Common myeloid progenitor, CD34-positive (primary cell): ENCODE results near the gene VTA1.
"Not testable (repeated sequence)": the region's sequence is repeated elsewhere in the genome, so short reads cannot be mapped to it uniquely, and the experiment has no call there.

Experiments used
- CTCF ChIA-PET: fragments of 350-600 bp; sonication (Branson Sonifier 250); formaldehyde crosslinking; loops from one replicate; lab custom pipeline; 2021; ENCODE audit warnings: antibody characterized with exemption; lab: Charles Lee
- POLR2A ChIA-PET: fragments of 350-600 bp; sonication (Branson Sonifier 250); formaldehyde crosslinking; loops from one replicate; lab custom pipeline; 2021; ENCODE audit warnings: antibody characterized with exemption; lab: Charles Lee
- DNase-seq, 3 donors: peaks; one replicate each; pipeline versions ENCODE4 v3.0.0 to v3.0.0-alpha.2; 2013
- H3K27ac ChIP-seq, 2 experiments: 1 replicate in 1 of 2; 2 replicates in 1 of 2; pipeline ENCODE4 v1.7.0; 2013; ENCODE audit warnings: inconsistent platforms in 2 of 2, low read length in 2 of 2, mild to moderate bottlenecking in 2 of 2, low read depth in 1 of 2, moderate library complexity in 1 of 2; ENCODE audit not compliant: severe bottlenecking in 2 of 2, insufficient read depth in 1 of 2, poor library complexity in 1 of 2
- H3K27me3 ChIP-seq, 5 experiments: replicated peaks in 2 of 5; 1 replicate in 3 of 5; 2 replicates in 2 of 5; pipeline versions ENCODE4 v1.6.1 to v1.7.0; 2013; ENCODE audit warnings: low read length in 4 of 5, mild to moderate bottlenecking in 2 of 5, moderate library complexity in 2 of 5, inconsistent platforms in 1 of 5; ENCODE audit not compliant: insufficient read depth in 5 of 5, control insufficient read depth in 4 of 5
- H3K36me3 ChIP-seq, 4 experiments: 1 replicate in 2 of 4; 2 replicates in 2 of 4; pipeline versions ENCODE4 v1.6.1 to v1.7.0; 2013; ENCODE audit warnings: low read length in 3 of 4, control low read depth in 1 of 4, mild to moderate bottlenecking in 1 of 4; ENCODE audit not compliant: control insufficient read depth in 4 of 4, insufficient read depth in 4 of 4
- H3K4me1 ChIP-seq, 4 experiments: 1 replicate in 3 of 4; 2 replicates in 1 of 4; pipeline versions ENCODE4 v1.6.1 to v1.7.1; 2013; ENCODE audit warnings: low read length in 3 of 4, mild to moderate bottlenecking in 3 of 4, control low read depth in 1 of 4, inconsistent platforms in 1 of 4, moderate library complexity in 1 of 4; ENCODE audit not compliant: control insufficient read depth in 4 of 4, insufficient read depth in 4 of 4; ENCODE audit errors: control extremely low read depth in 1 of 4
- H3K4me3 ChIP-seq, 7 experiments: 1 replicate in 4 of 7; 2 replicates in 3 of 7; pipeline versions ENCODE4 v1.5.1 to v1.7.0; 2013; ENCODE audit warnings: mild to moderate bottlenecking in 7 of 7, low read length in 6 of 7, moderate library complexity in 6 of 7, inconsistent platforms in 2 of 7, low read depth in 2 of 7, control low read depth in 1 of 7; ENCODE audit not compliant: insufficient read depth in 4 of 7, control insufficient read depth in 1 of 7; ENCODE audit errors: extremely low read depth in 1 of 7
- H3K9me3 ChIP-seq, 5 experiments: 1 replicate in 4 of 5; 2 replicates in 1 of 5; pipeline versions ENCODE4 v1.6.1 to v1.7.1; 2013; ENCODE audit warnings: low read length in 4 of 5, mild to moderate bottlenecking in 2 of 5, inconsistent platforms in 1 of 5, low read depth in 1 of 5, moderate library complexity in 1 of 5; ENCODE audit not compliant: control insufficient read depth in 4 of 5, insufficient read depth in 2 of 5; ENCODE audit errors: control extremely low read depth in 1 of 5
- WGBS: methylation state at CpG from one replicate; pipeline ENCODE4 v1.1.5; 2013; ENCODE audit not compliant: insufficient coverage; 5-methylcytosine and 5-hydroxymethylcytosine counted together

The VTA1 gene

GRCh38 chr6:142226731-142227130 is 79.7 kb downstream of the VTA1 start:
- peaks cover 0 to 8% (median 0%) of the 10 kb centered on the region in 5 experiments for H3K9me3 ChIP-seq
- no peaks in the 10 kb centered on the region for H3K36me3 ChIP-seq
- no peaks in the 10 kb centered on the region for H3K4me1 ChIP-seq
- no peak for DNase-seq
- 100% methylated on average over 4 of the region's 4 CpGs for WGBS
- ChIA-PET CTCF (no interaction called here), POLR2A (no interaction called here)
- no peaks in the 10 kb centered on the region for H3K27me3 ChIP-seq
- H3K27ac ChIP-seq = no peak overlapping the region
- H3K4me3 ChIP-seq = no peak overlapping the region

GRCh38 chr6:142229518-142230270 is 82.6 kb downstream of the VTA1 start:
- CTCF ChIA-PET = interaction anchor here (1.2 to 4.7 kb wide), 2 partner anchors 74 to 159 kb away, joined by 4 to 43 read pairs; no protein-coding TSS in a partner anchor
- H3K4me1 ChIP-seq, DNase-seq, H3K9me3 ChIP-seq, H3K36me3 ChIP-seq, H3K4me3 ChIP-seq, POLR2A ChIA-PET, H3K27ac ChIP-seq, H3K27me3 ChIP-seq: not testable (repeated sequence)
- WGBS = 100% methylated on average over 1 of the region's 6 CpGs

DNA sequence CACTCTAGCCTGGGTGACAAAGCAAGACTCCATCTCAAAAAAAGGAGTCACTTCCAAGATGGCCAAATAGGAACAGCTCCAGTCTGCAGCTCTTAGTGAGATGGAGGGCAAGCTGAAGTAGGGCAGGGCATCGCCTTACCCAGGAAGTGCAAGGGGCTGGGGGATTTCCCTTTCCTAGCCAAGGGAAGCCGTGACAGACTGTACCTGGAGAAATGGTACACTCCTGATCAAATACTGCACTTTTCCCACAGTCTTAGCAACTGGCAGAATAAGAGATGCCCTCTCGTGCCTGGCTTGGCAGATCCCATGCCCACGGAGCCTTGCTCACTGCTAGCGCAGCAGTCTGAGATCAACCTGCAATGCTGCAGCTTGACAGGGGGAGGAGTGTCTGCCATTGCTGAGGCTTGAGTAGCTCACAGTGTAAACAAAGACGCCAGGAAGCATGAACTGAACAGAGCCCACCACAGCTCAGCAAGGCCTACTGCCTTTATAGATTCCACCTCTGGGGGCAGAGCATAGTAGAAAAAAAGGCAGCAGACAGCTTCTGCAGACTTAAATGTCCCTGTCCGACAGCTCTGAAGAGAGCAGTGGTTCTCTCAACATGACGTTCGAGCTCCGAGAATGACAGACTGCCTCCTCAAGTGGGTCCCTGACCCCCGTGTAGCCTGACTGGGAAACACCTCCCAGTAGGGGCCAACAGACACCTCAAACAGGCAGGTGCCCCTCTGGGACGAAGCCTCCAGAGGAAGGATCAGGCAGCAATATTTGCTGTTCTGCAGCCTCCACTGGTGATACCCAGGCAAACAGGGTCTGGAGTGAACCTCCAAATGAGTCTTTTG is 85.4 kb downstream of the VTA1 start:
- peak overlapping the region in 4 of 7 experiments; percentile 10 to 70 (median 52) for H3K4me3 ChIP-seq
- peak; percentile 92 to 96 (median 95) for DNase-seq
- WGBS = 17% methylated on average over 11 of the region's 12 CpGs
- H3K4me1 ChIP-seq, POLR2A ChIA-PET, H3K27me3 ChIP-seq, H3K27ac ChIP-seq, H3K9me3 ChIP-seq, H3K36me3 ChIP-seq: not testable (repeated sequence)
- CTCF ChIA-PET = interaction anchor here (0.7 to 4.7 kb wide), 24 partner anchors 9 to 166 kb away, joined by 3 to 43 read pairs (median 4); partner anchors contain the start of gene NMBR

GRCh38 chr6:142233945-142234682 is 87.1 kb downstream of the VTA1 start:
- DNase-seq = no peak
- CTCF ChIA-PET = interaction anchor here (1.5 to 4.7 kb wide), 2 partner anchors 86 to 154 kb away, joined by 4 to 43 read pairs; no protein-coding TSS in a partner anchor
- Histone ChIP-seq H3K4me1 (peaks cover 0 to 6% (median 2%) of the 10 kb centered on the region in 4 experiments), H3K27ac (no peak overlapping the region), H3K27me3 (no peaks in the 10 kb centered on the region), H3K36me3 (no peaks in the 10 kb centered on the region), H3K4me3 (no peak overlapping the region), H3K9me3 (no peaks in the 10 kb centered on the region)
- 98% methylated on average over 4 of the region's 8 CpGs for WGBS
- POLR2A ChIA-PET = no interaction called here

GRCh38 chr6:142235272-142235671 is 88.2 kb downstream of the VTA1 start:
- Histone ChIP-seq H3K36me3 (no peaks in the 10 kb centered on the region), H3K4me1 (peaks cover 0 to 6% (median 2%) of the 10 kb centered on the region in 4 experiments), H3K9me3 (no peaks in the 10 kb centered on the region), H3K4me3 (no peak overlapping the region), H3K27ac (no peak overlapping the region), H3K27me3 (no peaks in the 10 kb centered on the region)
- POLR2A ChIA-PET = no interaction called here
- WGBS = 100% methylated on average over 1 of the region's 3 CpGs
- no peak for DNase-seq
- CTCF ChIA-PET = no interaction called here

DNA sequence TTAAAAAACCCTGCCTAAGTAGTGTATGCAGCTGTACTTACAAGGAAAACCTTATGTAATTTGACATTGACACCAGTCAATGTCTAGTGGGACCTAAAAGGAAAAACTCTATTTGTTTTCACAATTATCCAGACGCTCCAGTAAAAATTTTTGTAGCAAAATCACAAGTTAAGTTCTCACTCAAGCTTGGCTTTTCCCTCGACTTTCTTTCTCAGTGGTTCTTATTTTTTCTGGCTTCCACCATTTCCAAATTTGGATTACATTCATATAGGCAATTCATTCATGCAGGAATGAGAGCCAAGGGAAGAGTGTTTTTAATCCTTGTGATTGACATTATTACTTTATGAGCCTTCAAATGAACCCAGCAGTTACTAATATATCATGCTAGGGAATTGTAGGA is 88.7 kb downstream of the VTA1 start:
- Histone ChIP-seq H3K36me3 (no peaks in the 10 kb centered on the region), H3K4me1 (peaks cover 0 to 9% (median 3%) of the 10 kb centered on the region in 4 experiments), H3K4me3 (no peak overlapping the region), H3K27ac (no peak overlapping the region), H3K27me3 (no peaks in the 10 kb centered on the region), H3K9me3 (no peaks in the 10 kb centered on the region)
- ChIA-PET CTCF (no interaction called here), POLR2A (no interaction called here)
- WGBS = 100% methylated on average over 2 of the region's 2 CpGs
- no peak for DNase-seq
